Activated CD4-positive, alpha-beta T cell treated with anti-CD3 and anti-CD28 coated beads for 1 hour (primary cell): ENCODE measurements around the gene BRIX1.
"Not testable (repeated sequence)": the region's sequence is repeated elsewhere in the genome, so short reads cannot be mapped to it uniquely, and the experiment has no call there.

ENCODE experiments used
- DNase-seq: peaks from one replicate; pipeline ENCODE4 v3.0.0-alpha.2; 2020

The BRIX1 gene

DNA sequence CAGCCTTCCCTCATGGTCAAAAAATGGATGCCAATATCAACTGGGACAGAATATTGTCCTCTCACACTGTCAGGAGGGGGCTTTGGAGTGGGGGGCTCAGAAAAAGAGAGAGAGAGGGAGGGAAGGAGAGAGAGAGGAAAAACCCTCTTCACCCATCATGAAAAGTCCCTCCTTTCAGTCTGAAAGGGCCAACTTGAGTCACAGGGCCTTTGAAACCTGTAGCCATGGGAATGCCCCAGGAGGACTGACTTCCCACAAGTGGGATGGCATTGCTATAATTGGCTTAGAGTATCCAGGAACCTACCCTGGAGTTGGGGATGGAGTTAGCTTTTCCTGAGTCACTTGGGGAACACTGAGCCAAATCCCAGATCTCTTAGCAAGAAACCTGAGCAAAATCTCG, 55.0 kb downstream of the BRIX1 start:
- no peak for DNase-seq

DNA sequence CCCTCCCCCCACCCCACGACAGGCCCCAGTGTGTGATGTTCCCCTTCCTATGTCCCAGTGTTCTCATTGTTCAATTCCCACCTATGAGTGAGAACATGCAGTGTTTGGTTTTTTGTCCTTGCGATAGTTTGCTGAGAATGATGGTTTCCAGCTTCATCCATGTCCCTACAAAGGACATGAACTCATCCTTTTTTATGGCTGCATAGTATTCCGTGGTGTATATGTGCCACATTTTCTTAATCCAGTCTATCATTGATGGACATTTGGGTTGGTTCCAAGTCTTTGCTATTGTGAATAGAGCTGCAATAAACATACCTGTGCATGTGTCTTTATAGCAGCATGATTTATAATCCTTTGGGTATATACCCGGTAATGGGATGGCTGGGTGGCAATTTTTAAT, 56.1 kb downstream of the BRIX1 start:
- DNase-seq: not testable (repeated sequence)
